ENCODE results near the gene PBX3. TPM values are rescaled to one million over a fixed set of nuclear protein-coding genes. Genes with fewer than 3 reads are reported as not detected.

Gene PBX3
- total RNA-seq, 2 experiments from 2014 or later: 25.3 to 30.8 TPM

DNA sequence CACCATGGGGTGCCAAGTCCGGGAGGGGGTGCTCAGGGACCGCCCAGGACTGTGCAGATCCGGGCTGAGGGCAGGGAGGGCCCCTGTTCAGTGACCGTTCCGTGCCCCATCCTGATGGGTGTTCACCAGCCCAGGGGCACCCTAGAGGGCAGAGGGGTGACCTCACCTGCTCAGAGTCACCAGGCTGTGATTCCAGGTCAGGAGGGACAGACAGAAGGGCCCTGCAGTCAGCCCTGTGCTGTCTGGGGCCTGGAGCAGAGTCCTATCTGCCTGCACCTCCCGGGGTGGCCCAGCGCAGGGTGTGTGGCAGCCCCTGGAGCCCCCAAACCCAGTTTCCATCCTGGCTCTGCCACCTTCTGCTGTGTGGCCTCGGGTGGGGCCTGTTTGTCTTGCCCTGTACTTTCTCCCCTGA lies 241.9 kb downstream of the PBX3 start:
- peaks cover 6% of the 10 kb centered on the region for H3K27me3 Mint-ChIP-seq
- H3K4me3 Mint-ChIP-seq: no peak overlapping the region
- no peaks in the 10 kb centered on the region for H3K27me3 ChIP-seq (ENCODE audit: control insufficient read depth in 1 of 2, insufficient read depth in 2 of 2, low read length in 2 of 2)
- DNase-seq (peak in 1 of 14 experiments; percentile 23), ATAC-seq (ENCODE audit: poor library complexity) (no peak)
- H3K27ac ChIP-seq (ENCODE audit: low read depth in 1 of 2, low read length in 2 of 2): no peak overlapping the region
- H3K4me1 ChIP-seq (ENCODE audit: insufficient read depth, low read length): no peaks in the 10 kb centered on the region
- POLR2A ChIA-PET: no interaction called here
- H3K27ac Mint-ChIP-seq: no peak overlapping the region
- CTCF ChIA-PET: no interaction called here
- H3K36me3 ChIP-seq (ENCODE audit: insufficient read depth, low read length): no peaks in the 10 kb centered on the region
- no peaks in the 10 kb centered on the region for H3K4me1 Mint-ChIP-seq (ENCODE audit: low read depth)
- TF ChIP-seq, protein P1, sequence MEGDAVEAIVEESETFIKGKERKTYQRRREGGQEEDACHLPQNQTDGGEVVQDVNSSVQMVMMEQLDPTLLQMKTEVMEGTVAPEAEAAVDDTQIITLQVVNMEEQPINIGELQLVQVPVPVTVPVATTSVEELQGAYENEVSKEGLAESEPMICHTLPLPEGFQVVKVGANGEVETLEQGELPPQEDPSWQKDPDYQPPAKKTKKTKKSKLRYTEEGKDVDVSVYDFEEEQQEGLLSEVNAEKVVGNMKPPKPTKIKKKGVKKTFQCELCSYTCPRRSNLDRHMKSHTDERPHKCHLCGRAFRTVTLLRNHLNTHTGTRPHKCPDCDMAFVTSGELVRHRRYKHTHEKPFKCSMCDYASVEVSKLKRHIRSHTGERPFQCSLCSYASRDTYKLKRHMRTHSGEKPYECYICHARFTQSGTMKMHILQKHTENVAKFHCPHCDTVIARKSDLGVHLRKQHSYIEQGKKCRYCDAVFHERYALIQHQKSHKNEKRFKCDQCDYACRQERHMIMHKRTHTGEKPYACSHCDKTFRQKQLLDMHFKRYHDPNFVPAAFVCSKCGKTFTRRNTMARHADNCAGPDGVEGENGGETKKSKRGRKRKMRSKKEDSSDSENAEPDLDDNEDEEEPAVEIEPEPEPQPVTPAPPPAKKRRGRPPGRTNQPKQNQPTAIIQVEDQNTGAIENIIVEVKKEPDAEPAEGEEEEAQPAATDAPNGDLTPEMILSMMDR (IDR thresholded peaks at IDR 0.05): no peak
- no peaks in the 10 kb centered on the region for H3K36me3 Mint-ChIP-seq (ENCODE audit: low read depth)
- intact Hi-C loops (cut with DNase I, micrococcal nuclease): no loop called here
- no peaks in the 10 kb centered on the region for H3K9me3 ChIP-seq (ENCODE audit: control insufficient read depth in 1 of 2, insufficient read depth in 1 of 2, low read length in 2 of 2)
- H3K9me3 Mint-ChIP-seq: peaks cover 3% of the 10 kb centered on the region
- no peak overlapping the region for H3K4me3 ChIP-seq (ENCODE audit: low read length)

DNA sequence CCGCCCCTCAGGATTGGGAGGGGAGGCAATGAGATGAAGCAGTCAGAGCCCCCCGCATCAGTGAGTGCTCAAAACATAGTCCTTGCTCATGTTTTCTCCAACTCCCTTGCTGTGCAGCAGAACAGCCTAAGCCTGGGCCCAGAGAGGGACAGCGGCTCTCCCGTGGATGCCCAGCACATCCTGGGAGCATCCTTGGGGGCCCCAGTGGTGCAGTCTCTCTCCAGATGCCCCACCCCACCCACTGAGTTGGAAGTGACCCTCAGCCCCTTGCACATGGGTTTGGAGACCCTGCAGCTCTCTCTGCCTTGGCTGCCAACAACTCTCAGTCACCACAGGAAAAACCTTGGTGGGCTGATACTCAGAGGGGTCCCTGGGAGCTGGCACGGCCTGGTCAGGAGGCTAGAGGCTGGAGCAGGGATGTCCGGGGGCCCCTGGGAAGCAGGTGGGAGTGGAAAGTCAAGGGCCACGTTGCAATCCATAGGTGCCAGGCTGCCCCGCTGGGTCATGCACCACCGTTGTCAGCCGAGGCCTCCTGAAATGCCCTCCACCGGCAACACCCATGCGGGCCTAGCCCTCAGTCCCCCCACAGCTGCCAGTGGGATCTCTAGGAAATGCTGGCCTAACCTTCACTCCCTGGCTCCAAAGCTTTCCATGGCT lies 242.5 kb downstream of the PBX3 start:
- H3K27me3 ChIP-seq (ENCODE audit: control insufficient read depth in 1 of 2, insufficient read depth in 2 of 2, low read length in 2 of 2): no peaks in the 10 kb centered on the region
- H3K4me3 Mint-ChIP-seq: no peak overlapping the region
- intact Hi-C loops (cut with DNase I, micrococcal nuclease): no loop called here
- ChIA-PET POLR2A (no interaction called here), CTCF (no interaction called here)
- no peak for ATAC-seq (ENCODE audit: poor library complexity)
- H3K4me1 Mint-ChIP-seq (ENCODE audit: low read depth): no peaks in the 10 kb centered on the region
- peaks cover 6% of the 10 kb centered on the region for H3K27me3 Mint-ChIP-seq
- no peaks in the 10 kb centered on the region for H3K4me1 ChIP-seq (ENCODE audit: insufficient read depth, low read length)
- no peak overlapping the region for H3K4me3 ChIP-seq (ENCODE audit: low read length)
- H3K36me3 Mint-ChIP-seq (ENCODE audit: low read depth): no peaks in the 10 kb centered on the region
- H3K9me3 ChIP-seq (ENCODE audit: control insufficient read depth in 1 of 2, insufficient read depth in 1 of 2, low read length in 2 of 2): no peaks in the 10 kb centered on the region
- TF ChIP-seq, protein P1 (IDR thresholded peaks at IDR 0.05): no peak
- peak in 1 of 14 experiments; percentile 25 for DNase-seq
- H3K27ac ChIP-seq (ENCODE audit: low read depth in 1 of 2, low read length in 2 of 2): no peak overlapping the region
- no peak overlapping the region for H3K27ac Mint-ChIP-seq
- peaks cover 3% of the 10 kb centered on the region for H3K9me3 Mint-ChIP-seq
- H3K36me3 ChIP-seq (ENCODE audit: insufficient read depth, low read length): no peaks in the 10 kb centered on the region

DNA sequence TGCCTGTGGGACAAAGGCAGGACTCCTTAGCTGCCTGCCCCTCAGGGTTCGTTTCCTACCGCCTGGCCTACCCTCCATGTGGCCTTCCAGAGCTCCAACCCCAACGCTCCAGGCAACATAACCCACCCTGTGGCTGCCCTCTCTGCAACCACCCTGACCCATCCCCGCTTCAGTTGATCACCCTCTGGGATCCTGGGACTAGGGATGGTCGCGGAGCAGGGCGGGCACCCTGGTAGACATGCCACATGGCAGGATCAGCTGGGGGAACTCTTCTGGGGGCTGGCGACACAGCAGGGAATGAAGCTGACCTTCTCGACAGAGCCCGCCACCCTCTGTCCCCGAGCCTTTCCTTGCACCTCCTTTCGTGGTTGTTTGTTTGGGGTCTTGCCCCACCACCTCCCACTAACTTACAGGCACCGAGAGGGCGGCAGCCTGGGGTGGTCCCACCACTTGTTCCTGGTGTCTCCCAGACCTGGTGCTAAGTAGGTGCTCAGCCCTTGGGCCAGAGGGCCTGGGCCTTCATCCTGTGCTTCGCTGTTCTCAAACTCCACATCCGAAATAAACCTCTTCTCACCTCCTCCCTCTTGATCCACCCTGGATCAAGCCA lies 243.1 kb downstream of the PBX3 start:
- H3K4me1 ChIP-seq (ENCODE audit: insufficient read depth, low read length): no peaks in the 10 kb centered on the region
- no peaks in the 10 kb centered on the region for H3K4me1 Mint-ChIP-seq (ENCODE audit: low read depth)
- no peaks in the 10 kb centered on the region for H3K27me3 ChIP-seq (ENCODE audit: control insufficient read depth in 1 of 2, insufficient read depth in 2 of 2, low read length in 2 of 2)
- TF ChIP-seq, protein P1 (IDR thresholded peaks at IDR 0.05): no peak
- peaks cover under 1% of the 10 kb centered on the region for H3K9me3 Mint-ChIP-seq
- H3K36me3 ChIP-seq (ENCODE audit: insufficient read depth, low read length): no peaks in the 10 kb centered on the region
- DNase-seq (peak in 1 of 14 experiments; percentile 12), ATAC-seq (ENCODE audit: poor library complexity) (no peak)
- intact Hi-C loops (cut with DNase I, micrococcal nuclease): no loop called here
- peaks cover under 1% of the 10 kb centered on the region for H3K27me3 Mint-ChIP-seq
- ChIA-PET POLR2A (no interaction called here), CTCF (no interaction called here)
- H3K9me3 ChIP-seq (ENCODE audit: control insufficient read depth in 1 of 2, insufficient read depth in 1 of 2, low read length in 2 of 2): no peaks in the 10 kb centered on the region
- H3K4me3 ChIP-seq (ENCODE audit: low read length): no peak overlapping the region
- H3K27ac Mint-ChIP-seq: no peak overlapping the region
- H3K4me3 Mint-ChIP-seq: no peak overlapping the region
- no peaks in the 10 kb centered on the region for H3K36me3 Mint-ChIP-seq (ENCODE audit: low read depth)
- H3K27ac ChIP-seq (ENCODE audit: low read depth in 1 of 2, low read length in 2 of 2): no peak overlapping the region

Data from CD4-positive, alpha-beta T cell (primary cell).